ENCODE measurements around the gene KANTR.

KANTR gene

DNA sequence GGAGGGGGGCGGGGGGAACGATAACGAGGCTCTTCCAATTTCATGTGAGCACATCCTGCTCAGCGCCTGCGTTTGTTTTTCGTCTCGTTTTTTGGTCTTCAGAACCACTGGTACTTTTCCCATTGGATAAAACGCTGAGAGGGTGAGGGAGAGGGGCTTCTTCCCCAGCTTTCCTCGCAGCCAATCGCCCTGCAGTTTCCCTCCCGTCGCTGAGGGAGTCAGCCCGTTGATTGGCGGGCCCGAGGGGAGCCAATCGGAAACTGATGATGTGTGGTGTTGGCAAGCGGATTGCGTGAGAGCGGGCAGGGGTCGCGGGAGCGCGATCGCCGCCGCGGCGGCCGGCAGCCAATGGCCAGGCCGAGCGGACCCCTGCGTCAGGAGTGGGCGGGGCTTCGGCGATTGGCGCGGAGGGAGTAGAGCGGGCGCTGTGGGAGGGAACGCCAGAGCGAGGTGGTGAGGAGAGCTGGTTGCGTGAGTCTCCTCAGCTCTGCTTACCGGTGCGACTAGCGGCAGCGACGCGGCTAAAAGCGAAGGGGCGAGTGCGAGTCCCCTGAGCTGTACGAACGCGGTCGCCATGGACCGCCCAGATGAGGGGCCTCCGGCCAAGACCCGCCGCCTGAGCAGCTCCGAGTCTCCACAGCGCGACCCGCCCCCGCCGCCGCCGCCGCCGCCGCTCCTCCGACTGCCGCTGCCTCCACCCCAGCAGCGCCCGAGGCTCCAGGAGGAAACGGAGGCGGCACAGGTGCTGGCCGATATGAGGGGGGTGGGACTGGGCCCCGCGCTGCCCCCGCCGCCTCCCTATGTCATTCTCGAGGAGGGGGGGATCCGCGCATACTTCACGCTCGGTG, 11.8 kb upstream of the KANTR start, which contains the start of gene TSPYL2:
Gene TSPYL2, plus strand, starts transcription at position 443 of the 848 bp plus-strand sequence. Its CDS starts 132 bp downstream, at position 575.
- DNase-seq, result peak; percentile 89 to 95

DNA sequence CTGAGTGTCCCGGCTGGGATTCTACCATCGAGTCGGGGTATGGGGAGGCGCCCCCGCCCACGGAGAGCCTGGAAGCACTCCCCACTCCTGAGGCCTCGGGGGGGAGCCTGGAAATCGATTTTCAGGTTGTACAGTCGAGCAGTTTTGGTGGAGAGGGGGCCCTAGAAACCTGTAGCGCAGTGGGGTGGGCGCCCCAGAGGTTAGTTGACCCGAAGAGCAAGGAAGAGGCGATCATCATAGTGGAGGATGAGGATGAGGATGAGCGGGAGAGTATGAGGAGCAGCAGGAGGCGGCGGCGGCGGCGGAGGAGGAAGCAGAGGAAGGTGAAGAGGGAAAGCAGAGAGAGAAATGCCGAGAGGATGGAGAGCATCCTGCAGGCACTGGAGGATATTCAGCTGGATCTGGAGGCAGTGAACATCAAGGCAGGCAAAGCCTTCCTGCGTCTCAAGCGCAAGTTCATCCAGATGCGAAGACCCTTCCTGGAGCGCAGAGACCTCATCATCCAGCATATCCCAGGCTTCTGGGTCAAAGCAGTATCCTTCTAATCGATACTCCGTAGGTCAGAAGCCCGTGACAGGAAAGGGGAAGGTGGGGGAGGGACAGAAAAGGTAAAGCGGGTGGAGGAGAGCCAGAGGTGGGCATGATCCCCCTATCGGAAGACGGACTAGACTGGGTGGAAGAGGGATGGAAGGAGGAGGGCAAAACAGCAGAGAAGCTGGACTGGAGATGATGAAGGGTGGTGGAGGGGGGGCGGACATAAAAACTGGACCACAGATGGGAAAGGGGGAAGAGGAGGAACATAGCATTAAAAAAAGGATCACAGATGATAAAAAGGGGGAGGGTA, 10.9 kb upstream of the KANTR start:
- no peak for DNase-seq

- DNase-seq, result no peak
Measured at GRCh38 chrX:53084043-53084570, 9.8 kb upstream of the KANTR start.

GRCh38 chrX:53084863-53085262, 9.1 kb upstream of the KANTR start:
- no peak for DNase-seq

- DNase-seq, result no peak
Measured at GRCh38 chrX:53085661-53086229, 8.2 kb upstream of the KANTR start.

- peak in 1 of 2 experiments; percentile 6 for DNase-seq
Measured at GRCh38 chrX:53086464-53086863, 7.5 kb upstream of the KANTR start.

DNA sequence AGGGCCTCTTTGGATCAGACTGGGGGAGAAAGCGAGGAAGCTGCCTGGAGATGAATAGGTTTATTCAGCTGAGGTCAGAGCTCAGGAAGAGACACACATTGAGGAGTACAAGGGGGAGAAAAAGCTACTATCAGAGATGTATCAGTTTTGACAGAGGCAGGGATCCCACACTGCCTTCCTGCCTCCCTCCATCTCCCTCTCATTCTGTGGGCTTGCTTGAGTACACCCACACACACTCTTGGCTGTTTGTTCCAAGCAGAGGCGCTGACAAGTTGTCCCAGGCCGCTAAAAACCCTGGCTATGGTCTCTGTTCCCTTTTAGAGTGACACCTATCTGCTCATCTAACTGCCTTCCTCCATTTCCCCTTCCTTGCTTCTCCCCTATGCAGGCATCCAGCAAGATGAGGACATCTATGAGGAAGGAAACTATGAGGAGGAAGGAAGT, 6.5 kb upstream of the KANTR start:
- DNase-seq, result no peak

DNA sequence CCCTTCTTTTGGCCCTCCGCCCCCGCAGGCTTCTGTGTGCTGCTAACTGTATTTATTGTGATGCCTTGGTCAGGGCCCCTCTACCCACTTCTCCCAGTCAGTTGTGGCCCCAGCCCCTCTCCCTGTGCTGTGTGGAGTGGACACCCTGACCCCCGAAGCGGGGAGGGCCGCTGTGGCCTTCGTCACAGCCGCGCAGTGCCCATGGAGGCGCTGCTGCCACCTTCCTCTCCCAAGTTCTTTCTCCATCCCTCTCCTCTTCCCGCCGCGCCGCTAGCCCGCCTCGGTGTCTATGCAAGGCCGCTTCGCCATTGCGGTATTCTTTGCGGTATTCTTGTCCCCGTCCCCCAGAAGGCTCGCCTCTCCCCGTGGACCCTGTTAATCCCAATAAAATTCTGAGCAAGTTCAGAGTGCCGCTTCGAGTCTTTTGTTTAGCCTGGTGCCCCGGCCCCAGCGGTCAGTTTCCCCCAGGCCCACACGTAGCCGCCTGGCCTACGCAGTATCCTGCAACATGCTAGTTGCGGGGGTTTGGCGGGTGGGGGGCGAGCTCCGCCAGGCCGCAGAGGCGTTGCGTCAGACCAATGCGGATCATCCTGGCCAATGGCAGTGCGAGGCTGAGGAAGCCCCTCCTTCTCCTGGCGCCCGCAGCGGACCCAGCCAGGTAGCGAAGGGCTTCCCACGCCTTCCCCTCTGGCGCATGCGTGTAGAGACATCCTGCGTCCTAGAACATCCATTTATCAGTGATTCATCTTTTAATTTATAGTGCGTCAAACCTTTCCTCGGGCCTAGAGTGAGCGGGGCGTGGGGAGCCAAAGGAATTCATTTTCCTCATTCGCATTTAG, 5.6 kb upstream of the KANTR start:
- peak; percentile 48 to 71 for DNase-seq

DNA sequence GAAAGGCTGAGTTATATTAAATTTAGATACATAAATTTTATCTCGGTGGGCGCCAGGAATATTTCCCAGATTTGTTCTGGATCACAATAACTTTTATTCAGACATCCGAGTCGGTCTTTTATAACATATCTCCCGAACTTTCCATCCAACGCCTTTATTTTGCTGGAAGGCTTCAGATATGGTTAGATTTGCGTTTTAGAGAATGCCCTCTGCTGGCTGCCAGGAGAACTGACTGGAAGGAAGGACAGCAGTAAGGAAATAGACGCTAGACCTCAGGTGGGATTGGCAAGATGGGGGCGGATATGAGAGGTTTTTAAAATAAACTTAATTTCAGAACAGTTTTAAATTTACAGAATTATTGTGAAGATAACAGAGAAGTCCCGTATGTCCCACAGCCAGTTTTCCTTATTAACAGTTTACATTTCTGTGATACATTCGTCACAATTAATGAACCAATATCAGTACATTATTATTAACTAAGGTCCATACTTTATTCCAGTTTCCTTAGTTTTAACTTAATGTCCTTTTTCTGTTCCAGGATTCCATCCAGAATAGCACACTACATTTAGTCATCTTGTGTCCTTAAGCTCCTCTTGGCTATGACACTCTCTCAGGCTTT, 4.6 kb upstream of the KANTR start:
- DNase-seq, result peak in 1 of 2 experiments; percentile 35

DNA sequence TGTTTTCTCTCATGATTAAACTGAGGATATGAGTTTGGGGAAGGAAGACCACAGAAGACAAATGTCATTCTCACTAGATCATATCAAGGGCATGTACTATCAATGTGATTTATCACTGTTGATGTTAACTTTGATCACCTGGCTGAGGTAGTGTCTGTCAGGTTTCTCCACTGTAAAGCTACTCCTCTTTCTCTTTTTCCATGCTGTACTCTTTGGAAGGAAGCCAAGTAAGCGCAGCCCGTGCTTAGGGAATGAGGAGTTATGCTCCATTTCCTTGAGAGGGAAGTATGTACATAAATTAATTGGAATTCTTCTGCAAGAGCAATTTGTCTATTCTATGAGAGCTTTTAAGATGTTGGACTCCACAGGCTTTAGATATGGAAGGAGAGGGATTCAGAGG, 4.0 kb upstream of the KANTR start:
- DNase-seq, result no peak

DNA sequence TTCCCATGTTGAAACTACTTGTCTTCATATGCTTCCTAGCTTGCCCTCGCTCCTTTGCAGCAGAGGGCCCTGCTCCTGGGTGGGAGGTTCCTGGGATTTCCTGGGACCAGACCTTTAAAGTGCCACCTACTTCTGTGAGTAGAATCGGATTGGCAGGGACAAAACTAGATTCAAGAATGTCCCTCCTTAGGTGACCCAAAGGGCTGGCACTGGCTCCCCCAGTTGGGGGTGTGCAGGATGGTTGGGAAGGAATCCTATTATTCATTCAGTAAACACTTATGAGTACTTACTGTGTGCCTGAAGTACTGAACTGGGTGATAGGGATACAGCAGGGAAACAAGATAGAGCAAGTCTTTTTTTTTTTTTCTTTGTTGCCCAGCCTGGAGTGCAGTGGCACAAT, 2.6 kb upstream of the KANTR start:
- DNase-seq, result no peak

DNA sequence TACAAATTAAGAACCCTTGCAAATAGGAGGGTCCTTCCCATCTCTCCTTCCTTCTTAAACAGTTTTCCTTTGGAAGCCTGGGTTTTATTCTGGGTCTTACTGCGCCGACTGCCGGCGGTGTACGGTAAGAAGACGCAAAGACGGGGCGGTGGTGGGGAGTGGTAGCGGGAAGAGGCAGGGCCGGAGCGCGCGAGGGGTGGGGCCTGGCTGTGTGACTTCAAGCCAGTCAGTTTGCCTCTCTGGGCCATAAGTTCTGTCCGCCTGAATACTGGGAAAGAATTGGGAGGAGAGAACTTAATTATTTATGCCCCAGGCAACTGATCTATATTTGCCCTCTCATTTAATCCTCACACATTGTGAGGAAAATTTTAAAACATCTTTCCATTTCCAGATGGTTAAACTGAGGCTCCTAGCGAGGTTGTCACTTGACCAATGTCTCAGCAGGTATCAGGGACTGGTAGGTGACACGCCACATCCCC, 726 bp upstream of the KANTR start:
- no peak for DNase-seq

- DNase-seq, result no peak
Measured at GRCh38 chrX:53094582-53094905, 602 bp downstream of the KANTR start.

GRCh38 chrX:53095796-53096195, 1.9 kb downstream of the KANTR start:
- no peak for DNase-seq

DNA sequence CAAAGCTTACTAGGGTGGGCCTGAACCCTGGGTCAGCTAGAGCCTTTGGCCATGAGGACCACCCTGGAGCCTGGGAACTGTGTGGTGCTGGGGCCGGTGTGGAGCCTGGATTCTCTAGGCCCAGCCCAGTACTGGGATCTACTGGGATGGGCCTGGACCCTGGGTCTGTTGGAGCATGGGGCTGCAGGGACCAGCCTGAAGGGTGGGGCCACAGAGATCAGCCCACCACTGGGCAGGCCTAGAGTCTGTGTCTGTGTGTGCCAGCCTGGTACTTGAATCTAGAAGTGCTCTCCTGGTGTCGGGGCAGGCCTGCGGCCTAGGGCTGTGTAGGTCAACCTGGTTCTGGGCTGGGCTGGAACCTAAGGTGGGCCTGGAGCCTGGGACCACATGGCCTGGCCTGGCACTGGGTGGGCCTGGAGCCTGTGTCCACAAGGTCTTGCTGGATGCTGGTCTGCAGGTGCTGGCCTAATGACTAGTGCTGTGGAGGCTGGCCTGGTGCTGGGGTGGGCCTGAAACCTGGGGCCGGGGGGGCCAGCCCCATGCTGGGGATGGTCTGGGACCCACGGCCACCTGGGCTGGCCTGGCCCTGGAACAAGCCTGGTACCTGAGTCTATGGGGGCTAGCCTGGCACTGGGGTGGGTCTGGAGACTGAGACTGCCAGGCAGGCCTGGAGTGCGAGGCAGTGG, 21.1 kb downstream of the KANTR start:
- no peak for DNase-seq

- DNase-seq, result no peak
Measured at GRCh38 chrX:53115550-53115874, 21.6 kb downstream of the KANTR start.

GRCh38 chrX:53116101-53116500, 22.2 kb downstream of the KANTR start:
- DNase-seq, result no peak

- peak in 1 of 2 experiments; percentile 0 for DNase-seq
Measured at GRCh38 chrX:53122013-53122412, 28.1 kb downstream of the KANTR start.

DNA sequence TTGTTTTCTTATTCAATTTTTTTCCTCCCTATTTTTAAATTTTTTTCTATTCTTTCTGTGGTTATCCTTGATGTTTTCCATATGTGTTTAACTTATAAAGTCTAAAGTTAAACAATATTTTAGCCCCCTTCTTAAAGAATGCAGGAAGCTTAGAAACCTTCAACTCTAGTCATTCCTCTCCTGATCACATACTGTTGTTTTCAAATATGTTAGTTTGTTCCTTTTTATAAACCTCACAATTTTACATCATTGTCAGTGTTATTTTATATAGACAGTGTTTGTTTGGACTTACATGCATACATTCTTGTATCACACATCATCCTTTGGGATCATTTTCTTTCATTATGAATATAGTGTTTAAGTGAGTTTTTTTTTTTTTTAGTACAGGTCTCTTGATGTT, 31.6 kb downstream of the KANTR start:
- no peak for DNase-seq

DNA sequence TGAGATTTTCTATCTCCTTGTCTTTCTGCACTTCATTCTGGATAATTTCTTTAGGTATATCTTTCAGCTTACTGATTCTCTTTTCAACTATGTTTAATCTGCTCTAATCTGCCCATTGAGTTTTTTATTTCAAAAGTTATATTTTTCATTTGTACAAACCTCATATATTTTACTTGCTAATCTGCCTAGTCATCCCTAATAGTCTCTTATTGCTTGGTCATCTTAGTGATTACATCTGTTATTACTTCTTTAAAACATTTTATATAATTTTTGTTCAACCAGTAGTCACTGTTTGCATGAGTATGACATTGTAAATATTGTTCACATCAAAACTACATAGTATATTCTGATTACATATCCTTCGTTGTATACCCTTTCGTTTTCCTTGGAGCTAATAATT, 32.4 kb downstream of the KANTR start:
- DNase-seq, result no peak

DNA sequence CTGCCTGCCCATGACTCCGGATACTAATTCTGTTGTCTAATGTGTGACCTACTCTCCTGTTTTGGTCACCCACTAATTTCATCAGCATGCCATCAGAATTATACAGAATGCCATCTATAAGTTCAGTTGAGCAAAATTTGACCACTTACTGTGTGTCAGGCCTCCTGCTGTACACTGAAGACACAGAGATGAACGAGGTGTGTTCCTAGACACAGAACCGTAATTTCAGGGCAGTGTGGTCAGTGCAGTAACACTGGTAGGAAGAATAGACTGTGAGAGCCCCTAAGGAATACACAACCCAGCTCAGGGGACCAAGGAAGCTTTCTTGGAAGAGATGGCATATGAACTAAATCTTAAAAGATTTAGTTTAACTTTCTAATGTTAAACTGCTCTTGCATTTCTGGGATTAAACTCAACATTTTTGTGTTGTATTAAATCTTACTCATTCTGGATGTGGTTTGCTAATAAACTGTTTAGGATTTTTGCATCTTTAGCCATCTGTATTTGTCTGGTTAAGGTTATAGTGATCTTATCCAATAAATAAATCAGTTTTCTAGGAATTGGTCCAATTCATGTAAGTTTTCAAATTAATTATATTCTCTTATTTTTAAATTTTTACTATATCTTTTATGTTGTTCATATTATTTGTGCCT, 34.3 kb downstream of the KANTR start:
- DNase-seq, result no peak

All from cerebellar nuclear complex (tissue), 1 donor.